Stimulated activated effector memory CD8-positive, alpha-beta T cell treated with anti-CD3 and anti-CD28 coated beads, Interleukin-12 subunit alpha, Interleukin-12 subunit beta, amount 100 ng/mL, for 72 hours (primary cell): ENCODE measurements around the gene ZFYVE28.

ENCODE experiments used
- ATAC-seq: fragments of 150-1000 bp; cut with Tn5 transposase; 2 replicates; pipeline ENCODE4 v1.10.0; 2021
- DNase-seq, 2 donors: peaks; one replicate each; pipeline ENCODE4 v3.0.0; 2021 to 2022; ENCODE audit warnings: low spot score in 2 of 2
- H3K27ac Mint-ChIP-seq: one replicate; pipeline ENCODE4 v1.8.0; 2022; ENCODE audit warnings: mild to moderate bottlenecking, mixed read lengths
- H3K36me3 Mint-ChIP-seq: one replicate; pipeline ENCODE4 v1.8.0; 2022; ENCODE audit warnings: mild to moderate bottlenecking, mixed read lengths
- H3K4me1 Mint-ChIP-seq: one replicate; pipeline ENCODE4 v1.8.0; 2022; ENCODE audit warnings: mixed read lengths
- H3K4me3 Mint-ChIP-seq: one replicate; pipeline ENCODE4 v1.8.0; 2022; ENCODE audit warnings: mild to moderate bottlenecking, mixed read lengths
- H3K9me3 Mint-ChIP-seq: one replicate; pipeline ENCODE4 v1.8.0; 2022; ENCODE audit warnings: mixed read lengths

The ZFYVE28 gene

GRCh38 chr4:2450394-2451035 is 32.1 kb upstream of the ZFYVE28 start:
- no peak for DNase-seq
- H3K36me3 Mint-ChIP-seq, result no peaks in the 10 kb centered on the region
- no peaks in the 10 kb centered on the region for H3K4me1 Mint-ChIP-seq
- peak; percentile 12 for ATAC-seq
- no peaks in the 10 kb centered on the region for H3K9me3 Mint-ChIP-seq
- no peak overlapping the region for H3K4me3 Mint-ChIP-seq
- H3K27ac Mint-ChIP-seq, result no peak overlapping the region

- DNase-seq (no peak), ATAC-seq (no peak)
- no peaks in the 10 kb centered on the region for H3K9me3 Mint-ChIP-seq
- no peaks in the 10 kb centered on the region for H3K4me1 Mint-ChIP-seq
- H3K27ac Mint-ChIP-seq, result no peak overlapping the region
- H3K36me3 Mint-ChIP-seq, result no peaks in the 10 kb centered on the region
- no peak overlapping the region for H3K4me3 Mint-ChIP-seq
These were observed 31.3 kb upstream of the ZFYVE28 start for GRCh38 chr4:2449511-2450392.

GRCh38 chr4:2449051-2449450 is 30.6 kb upstream of the ZFYVE28 start:
- Mint-ChIP-seq H3K36me3 (no peaks in the 10 kb centered on the region), H3K4me1 (no peaks in the 10 kb centered on the region), H3K4me3 (no peak overlapping the region), H3K9me3 (no peaks in the 10 kb centered on the region), H3K27ac (no peak overlapping the region)
- DNase-seq, result no peak
- ATAC-seq, result no peak

GRCh38 chr4:2448589-2448988 is 30.1 kb upstream of the ZFYVE28 start:
- Mint-ChIP-seq H3K9me3 (no peaks in the 10 kb centered on the region), H3K27ac (no peak overlapping the region), H3K4me1 (no peaks in the 10 kb centered on the region), H3K36me3 (no peaks in the 10 kb centered on the region), H3K4me3 (no peak overlapping the region)
- DNase-seq (no peak), ATAC-seq (no peak)

GRCh38 chr4:2446656-2447564 is 28.5 kb upstream of the ZFYVE28 start:
- DNase-seq (no peak), ATAC-seq (no peak)
- no peaks in the 10 kb centered on the region for H3K36me3 Mint-ChIP-seq
- no peaks in the 10 kb centered on the region for H3K9me3 Mint-ChIP-seq
- no peak overlapping the region for H3K4me3 Mint-ChIP-seq
- peaks cover 1% of the 10 kb centered on the region for H3K4me1 Mint-ChIP-seq
- no peak overlapping the region for H3K27ac Mint-ChIP-seq

GRCh38 chr4:2445571-2445970 is 27.1 kb upstream of the ZFYVE28 start:
- Mint-ChIP-seq H3K27ac (no peak overlapping the region), H3K4me1 (peaks cover 8% of the 10 kb centered on the region), H3K9me3 (no peaks in the 10 kb centered on the region), H3K4me3 (no peak overlapping the region), H3K36me3 (no peaks in the 10 kb centered on the region)
- ATAC-seq, result no peak
- DNase-seq, result no peak

GRCh38 chr4:2445130-2445529 is 26.7 kb upstream of the ZFYVE28 start:
- peaks cover 8% of the 10 kb centered on the region for H3K4me1 Mint-ChIP-seq
- H3K9me3 Mint-ChIP-seq, result no peaks in the 10 kb centered on the region
- no peak for ATAC-seq
- H3K36me3 Mint-ChIP-seq, result no peaks in the 10 kb centered on the region
- no peak overlapping the region for H3K4me3 Mint-ChIP-seq
- H3K27ac Mint-ChIP-seq, result no peak overlapping the region
- DNase-seq, result no peak

- DNase-seq (no peak), ATAC-seq (no peak)
- H3K4me3 Mint-ChIP-seq, result no peak overlapping the region
- H3K4me1 Mint-ChIP-seq, result peaks cover 8% of the 10 kb centered on the region
- no peaks in the 10 kb centered on the region for H3K36me3 Mint-ChIP-seq
- H3K9me3 Mint-ChIP-seq, result no peaks in the 10 kb centered on the region
- H3K27ac Mint-ChIP-seq, result peak overlapping the region; percentile 23
These were observed 25.7 kb upstream of the ZFYVE28 start for GRCh38 chr4:2443956-2444740.

GRCh38 chr4:2443061-2443730 is 24.8 kb upstream of the ZFYVE28 start:
- H3K27ac Mint-ChIP-seq, result no peak overlapping the region

GRCh38 chr4:2442175-2442993 is 23.9 kb upstream of the ZFYVE28 start:
- H3K36me3 Mint-ChIP-seq, result no peaks in the 10 kb centered on the region
- DNase-seq, result no peak
- no peak overlapping the region for H3K27ac Mint-ChIP-seq
- no peaks in the 10 kb centered on the region for H3K9me3 Mint-ChIP-seq
- H3K4me3 Mint-ChIP-seq, result no peak overlapping the region
- ATAC-seq, result no peak
- H3K4me1 Mint-ChIP-seq, result peaks cover 8% of the 10 kb centered on the region

More at GRCh38 chr4:2443061-2443730, 24.8 kb upstream of the ZFYVE28 start:
- no peak for ATAC-seq
- DNase-seq, result no peak
- Mint-ChIP-seq H3K36me3 (no peaks in the 10 kb centered on the region), H3K4me1 (peaks cover 8% of the 10 kb centered on the region), H3K4me3 (no peak overlapping the region), H3K9me3 (no peaks in the 10 kb centered on the region)

GRCh38 chr4:2441393-2442174 is 23.1 kb upstream of the ZFYVE28 start:
- H3K9me3 Mint-ChIP-seq, result no peaks in the 10 kb centered on the region
- no peak overlapping the region for H3K27ac Mint-ChIP-seq
- H3K36me3 Mint-ChIP-seq, result no peaks in the 10 kb centered on the region
- DNase-seq (peak; percentile 69 to 91), ATAC-seq (peak; percentile 94)
- H3K4me1 Mint-ChIP-seq, result peaks cover 8% of the 10 kb centered on the region
- no peak overlapping the region for H3K4me3 Mint-ChIP-seq

GRCh38 chr4:2438822-2439718 is 20.6 kb upstream of the ZFYVE28 start:
- Mint-ChIP-seq H3K27ac (no peak overlapping the region), H3K4me1 (peaks cover 8% of the 10 kb centered on the region), H3K9me3 (no peaks in the 10 kb centered on the region), H3K36me3 (peaks cover 1% of the 10 kb centered on the region), H3K4me3 (no peak overlapping the region)
- no peak for ATAC-seq
- no peak for DNase-seq
